Smooth muscle cell (in vitro differentiated cells): ENCODE measurements around the gene PAQR4. TPM values are rescaled to one million over a fixed set of nuclear protein-coding genes. Genes with fewer than 3 reads are reported as not detected.

Experiments
- DNase-seq: peaks from one replicate; lab custom pipeline; 2025; ENCODE audit not compliant: unreplicated experiment; lab: John Stamatoyannopoulos, UW
- H2AFZ ChIP-seq: fragments of 200-600 bp; sonication (generic); 2 replicates; pipeline ENCODE4 v1.6.0; 2016; ENCODE audit warnings: antibody characterized with exemption, low read depth, mild to moderate bottlenecking
- H3F3A ChIP-seq: fragments of 200-600 bp; sonication (generic); 2 replicates; pipeline ENCODE4 v1.6.0; 2017; ENCODE audit warnings: antibody characterized with exemption, low read depth
- H3K27ac ChIP-seq: fragments of 200-600 bp; sonication (generic); 2 replicates; pipeline ENCODE4 v1.5.1; 2016; ENCODE audit warnings: low read depth, mild to moderate bottlenecking
- H3K27me3 ChIP-seq: fragments of 200-600 bp; sonication (generic); 2 replicates; pipeline ENCODE4 v1.6.1; 2016; ENCODE audit warnings: low read depth, mild to moderate bottlenecking
- H3K36me3 ChIP-seq: fragments of 200-600 bp; sonication (generic); 2 replicates; pipeline ENCODE4 v1.5.1; 2016; ENCODE audit warnings: low read depth
- H3K4me1 ChIP-seq: fragments of 200-600 bp; sonication (generic); 2 replicates; pipeline ENCODE4 v1.5.1; 2016; ENCODE audit warnings: low read depth
- H3K4me2 ChIP-seq: fragments of 200-600 bp; sonication (generic); 2 replicates; pipeline ENCODE4 v1.6.0; 2016; ENCODE audit warnings: mild to moderate bottlenecking
- H3K4me3 ChIP-seq: fragments of 200-600 bp; sonication (generic); 2 replicates; pipeline ENCODE4 v1.5.1; 2016; ENCODE audit warnings: mild to moderate bottlenecking
- H3K79me2 ChIP-seq: fragments of 200-600 bp; sonication (generic); 2 replicates; pipeline ENCODE4 v1.6.0; 2016; ENCODE audit warnings: low read depth, mild to moderate bottlenecking
- H3K9ac ChIP-seq: fragments of 200-600 bp; sonication (generic); 2 replicates; pipeline ENCODE4 v1.6.0; 2016; ENCODE audit warnings: low read depth
- H3K9me3 ChIP-seq: fragments of 200-600 bp; sonication (generic); replicated peaks from 2 replicates; pipeline ENCODE4 v1.5.1; 2016; ENCODE audit warnings: low read depth
- H4K20me1 ChIP-seq: fragments of 200-600 bp; sonication (generic); 2 replicates; pipeline ENCODE4 v1.6.0; 2016; ENCODE audit warnings: low read depth
- CTCF ChIP-seq: fragments of 200-600 bp; sonication (generic); IDR thresholded peaks from 2 replicates; pipeline ENCODE4 v1.5.1; 2017; ENCODE audit warnings: borderline replicate concordance, mild to moderate bottlenecking, antibody characterized with exemption; ENCODE audit not compliant: insufficient read depth, poor library complexity, severe bottlenecking
- WGBS: methylation state at CpG from one replicate; pipeline ENCODE4 v1.1.7; 2016; ENCODE audit warnings: low lambda C conversion rate; 5-methylcytosine and 5-hydroxymethylcytosine counted together
- polyA plus RNA-seq: library from polyadenylated mRNA; unstranded; fragments of >200 nt; fragmentation: Nextera tagmentation; extraction: Ambion mirVana; gene quantifications from 2 replicates; pipeline ENCODE4 v1.2.1, GENCODE V29; 2016
- total RNA-seq: library from RNA; depleted of rRNA; stranded (reverse); fragments of >200 nt; gene quantifications from 2 replicates; pipeline ENCODE4 v1.2.3, GENCODE V29; 2014

PAQR4 gene
- total and polyA plus RNA-seq, 2 experiments from 2014 or later, result 4.6 to 9.3 TPM

DNA sequence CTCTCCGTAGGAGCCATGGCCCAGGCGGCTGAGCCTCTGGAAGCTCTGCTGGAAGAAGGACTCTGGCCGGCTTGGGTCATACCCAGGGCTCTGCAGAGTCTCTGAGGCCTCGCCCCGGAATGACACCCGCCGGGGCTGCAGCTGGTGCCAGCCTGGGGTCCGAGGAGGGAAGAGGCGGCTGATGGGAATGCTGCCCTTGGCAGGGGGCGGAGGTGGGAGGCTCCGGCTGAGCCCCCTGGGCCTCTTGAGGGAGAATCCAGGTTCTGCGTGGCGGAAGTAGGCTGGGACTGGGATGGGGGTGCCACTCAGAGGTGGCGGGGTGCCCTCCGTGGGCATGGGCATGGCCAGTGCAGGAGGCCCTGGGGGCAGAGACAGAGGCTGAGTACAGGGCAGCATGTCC, 7.5 kb downstream of the PAQR4 start:
- no peak overlapping the region for H2AFZ ChIP-seq
- no peak overlapping the region for H3K9ac ChIP-seq
- no peaks in the 10 kb centered on the region for H3K36me3 ChIP-seq
- H3F3A ChIP-seq, result peaks cover under 1% of the 10 kb centered on the region
- no peak overlapping the region for H3K27ac ChIP-seq
- no peaks in the 10 kb centered on the region for H3K27me3 ChIP-seq
- H3K79me2 ChIP-seq, result no peaks in the 10 kb centered on the region
- H3K4me3 ChIP-seq, result no peak overlapping the region
- no peak for DNase-seq
- H3K4me1 ChIP-seq, result peaks cover 17% of the 10 kb centered on the region
- TF ChIP-seq CTCF, result no peak
- H4K20me1 ChIP-seq, result no peaks in the 10 kb centered on the region
- no peaks in the 10 kb centered on the region for H3K9me3 ChIP-seq
- H3K4me2 ChIP-seq, result no peak overlapping the region
- WGBS, result 99% methylated on average over 15 of the region's 15 CpGs

GRCh38 chr16:2977440-2977839, 8.3 kb downstream of the PAQR4 start:
- DNase-seq, result no peak
- no peak overlapping the region for H2AFZ ChIP-seq
- 96% methylated on average over 6 of the region's 6 CpGs for WGBS
- H3K36me3 ChIP-seq, result no peaks in the 10 kb centered on the region
- no peak overlapping the region for H3K9ac ChIP-seq
- no peak for TF ChIP-seq CTCF
- no peak overlapping the region for H3K27ac ChIP-seq
- no peaks in the 10 kb centered on the region for H3K9me3 ChIP-seq
- H3K4me2 ChIP-seq, result no peak overlapping the region
- peaks cover 20% of the 10 kb centered on the region for H3K4me1 ChIP-seq
- no peaks in the 10 kb centered on the region for H3K27me3 ChIP-seq
- H3K4me3 ChIP-seq, result no peak overlapping the region
- peaks cover 8% of the 10 kb centered on the region for H3F3A ChIP-seq
- no peaks in the 10 kb centered on the region for H3K79me2 ChIP-seq
- H4K20me1 ChIP-seq, result no peaks in the 10 kb centered on the region

- no peaks in the 10 kb centered on the region for H3K9me3 ChIP-seq
- H3K4me1 ChIP-seq, result peaks cover 20% of the 10 kb centered on the region
- TF ChIP-seq CTCF, result no peak
- H3F3A ChIP-seq, result peaks cover 11% of the 10 kb centered on the region
- H4K20me1 ChIP-seq, result no peaks in the 10 kb centered on the region
- H3K9ac ChIP-seq, result peak overlapping the region; percentile 73
- H3K4me2 ChIP-seq, result peak overlapping the region; percentile 88
- no peaks in the 10 kb centered on the region for H3K79me2 ChIP-seq
- 6% methylated on average over 32 of the region's 43 CpGs for WGBS
- DNase-seq, result no peak
- H2AFZ ChIP-seq, result peak overlapping the region; percentile 81
- no peaks in the 10 kb centered on the region for H3K36me3 ChIP-seq
- H3K4me3 ChIP-seq, result peak overlapping the region; percentile 70
- H3K27ac ChIP-seq, result no peak overlapping the region
- H3K27me3 ChIP-seq, result no peaks in the 10 kb centered on the region
These were observed 10.6 kb downstream of the PAQR4 start for GRCh38 chr16:2979669-2980226.
